NCI-H1436 (cell line): ENCODE measurements around the gene CALHM2.

Source experiments
- DNase-seq: peaks from one replicate; lab custom pipeline; 2025; lab: John Stamatoyannopoulos, UW

CALHM2 gene

DNA sequence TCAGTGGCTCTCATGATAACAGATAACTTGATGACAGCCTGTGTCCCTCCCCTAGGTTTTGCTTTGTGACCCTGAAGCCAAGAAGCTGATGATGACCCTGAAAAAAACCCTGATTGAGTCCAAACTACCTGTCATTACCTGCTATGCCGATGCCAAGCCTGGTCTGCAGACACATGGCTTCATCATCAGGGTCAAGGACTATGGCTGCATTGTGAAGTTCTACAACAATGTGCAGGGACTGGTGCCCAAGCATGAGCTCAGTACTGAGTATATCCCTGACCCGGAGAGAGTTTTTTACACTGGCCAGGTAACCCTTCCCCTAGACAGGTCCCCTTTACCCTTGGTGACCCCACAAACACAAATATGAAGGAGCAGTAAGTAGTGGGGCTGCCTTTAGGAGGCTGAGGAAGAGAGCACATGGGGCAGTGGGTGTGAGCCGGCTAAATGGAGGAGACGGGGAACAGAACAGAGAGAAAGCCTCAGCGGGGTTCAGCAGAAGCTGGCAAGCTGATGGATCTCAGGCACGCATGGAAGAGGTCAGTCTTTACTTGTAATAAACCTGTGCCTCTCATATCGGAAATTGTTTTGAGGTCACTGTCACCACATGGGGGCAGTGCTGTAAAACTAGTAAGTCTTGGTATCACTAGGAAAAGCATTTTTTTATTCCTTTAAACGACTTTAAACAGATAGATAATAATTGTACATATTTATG is 35.6 kb downstream of the CALHM2 start:
- peak; percentile 40 for DNase-seq

DNA sequence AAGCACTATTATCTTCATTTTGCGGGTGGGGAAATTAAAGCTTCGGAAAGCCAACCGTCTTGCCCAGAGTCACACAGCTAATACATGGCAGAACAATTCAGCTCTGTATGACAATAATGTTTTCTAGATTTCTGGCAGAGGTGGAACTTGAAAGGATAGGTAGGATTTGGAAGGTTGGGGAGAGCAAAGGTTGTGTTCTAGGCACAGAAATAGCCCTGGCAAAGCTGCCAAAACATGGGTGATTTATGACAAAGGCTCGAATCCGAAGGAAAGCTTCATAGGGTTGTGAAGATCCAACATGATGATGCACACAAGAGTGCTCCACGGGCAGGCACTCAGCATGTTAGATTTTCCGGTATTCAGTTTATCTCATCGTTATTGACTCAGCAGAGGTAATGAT is 36.6 kb downstream of the CALHM2 start:
- DNase-seq: no peak

DNA sequence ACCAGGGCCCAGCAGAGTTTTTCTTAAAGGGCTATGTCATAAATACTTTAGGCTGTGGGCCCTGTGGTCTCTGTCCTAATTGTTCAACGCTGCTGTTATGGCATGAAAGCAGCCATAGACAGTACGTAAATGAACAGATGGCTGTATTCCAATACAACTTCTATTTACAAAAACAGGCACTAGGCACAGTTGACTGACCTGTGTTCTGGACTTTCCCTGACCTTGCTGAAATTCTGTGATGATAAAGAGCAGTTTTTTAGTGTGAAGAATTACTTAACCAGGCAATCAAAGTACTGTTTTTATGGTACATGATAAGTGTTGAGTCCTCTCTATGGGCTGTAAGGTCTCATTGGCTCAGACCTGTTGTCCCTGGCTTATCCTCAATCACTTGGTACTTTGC is 38.6 kb downstream of the CALHM2 start:
- no peak for DNase-seq

DNA sequence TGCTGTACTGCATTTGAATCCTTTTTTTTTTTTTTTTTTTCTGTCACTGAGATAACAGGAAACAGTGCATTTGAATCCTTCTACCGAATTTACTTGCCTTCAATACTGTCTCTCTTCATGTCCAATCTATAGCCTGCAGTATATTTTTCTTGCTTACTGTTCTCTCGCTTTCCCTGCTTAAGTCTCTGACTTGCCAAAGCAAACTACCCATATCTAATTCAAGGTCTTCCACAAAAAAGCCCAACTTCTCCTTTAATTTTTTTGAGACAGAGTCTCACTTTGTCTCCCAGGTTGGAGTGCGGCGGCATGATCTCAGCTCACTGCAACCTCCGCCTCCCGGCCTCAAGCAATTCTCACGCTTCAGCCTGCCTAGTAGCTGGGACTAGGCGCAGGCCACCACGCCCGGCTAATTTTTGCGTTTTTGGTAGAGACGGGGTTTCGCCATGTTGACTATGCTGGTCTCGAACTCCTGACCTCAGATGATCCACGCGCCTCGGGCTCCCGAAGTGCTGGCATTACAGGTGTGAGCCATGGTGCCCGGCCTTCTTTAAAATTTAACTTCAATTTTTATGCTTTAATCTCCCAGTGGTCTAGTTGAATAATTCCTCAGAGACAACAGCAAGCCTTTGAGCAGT is 54.9 kb downstream of the CALHM2 start:
- no peak for DNase-seq

DNA sequence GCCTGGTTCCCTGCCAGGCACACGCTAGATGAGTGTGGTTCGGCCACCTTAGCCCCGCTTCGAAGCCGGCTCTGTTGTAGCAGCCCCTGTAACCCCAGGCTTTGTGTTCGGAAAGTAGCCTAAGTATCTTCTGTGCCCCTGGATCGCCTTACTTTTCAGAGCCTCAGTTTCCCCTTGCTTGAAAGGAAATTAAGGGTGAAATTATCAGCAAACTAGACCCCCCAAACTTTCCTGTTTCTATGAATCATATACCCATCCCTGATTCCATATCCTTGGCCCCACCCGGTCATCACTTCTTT is 55.4 kb downstream of the CALHM2 start:
- DNase-seq: no peak
